Peyer's patch (tissue), 4 donors: ENCODE results near the gene UBQLN1.

Source experiments
- CTCF ChIP-seq, 6 experiments: fragments of 450-650 bp in 4 of 6; fragments of 200-600 bp in 2 of 6; sonication (generic) in 1 of 6; IDR thresholded peaks; one replicate each; pipeline ENCODE4 v1.5.1; 2017 to 2019; ENCODE audit warnings: antibody characterized with exemption in 6 of 6, mild to moderate bottlenecking in 3 of 6, moderate library complexity in 1 of 6
- POLR2A ChIP-seq, 2 donors: fragments of 450-650 bp; IDR thresholded peaks; one replicate each; pipeline ENCODE4 v1.5.1; 2017; ENCODE audit warnings: antibody characterized with exemption in 2 of 2, mild to moderate bottlenecking in 2 of 2, moderate library complexity in 2 of 2

GRCh38 chr9:83623679-83624076 lies 84.1 kb downstream of the UBQLN1 start:
- peak; percentile 7 to 35 for TF ChIP-seq POLR2A (IDR thresholded peaks at IDR 0.05)
- no peak for TF ChIP-seq CTCF (IDR thresholded peaks at IDR 0.05)
